GM12878 (cell line): Measurements from ENCODE around the gene NAV3. TPM values are rescaled to one million over a fixed set of nuclear protein-coding genes. Genes with fewer than 3 reads are reported as not detected.
A peak's percentile ranks its signal among the peaks of the same experiment; 100 is the strongest.

Experiments used
- ATAC-seq: fragments of 200-7000 bp; cut with Tn5 transposase; 3 replicates; pipeline ENCODE4 v1.9.1; 2020; ENCODE audit warnings: mild to moderate bottlenecking, moderate library complexity
- BruUV-seq: library from RNA; stranded (reverse); fragments of 400-500 nt; replicated peaks from 2 replicates; lab custom pipeline; 2021; lab: Mats Ljungman, UMichigan
- CTCF ChIA-PET: fragments of 300-600 bp; sonication (Branson Sonifier 250); formaldehyde crosslinking; extraction: SDS; loops from one replicate; lab custom pipeline; 2021; ENCODE audit warnings: inconsistent platforms; lab: Yijun Ruan, JAX
- POLR2A ChIA-PET: fragments of 350-600 bp; formaldehyde crosslinking; extraction: SDS; loops from one replicate; lab custom pipeline; 2021; ENCODE audit warnings: inconsistent platforms; lab: Charles Lee
- RAD21 ChIA-PET: fragments of 300-600 bp; sonication (Branson Sonifier 250); formaldehyde crosslinking; loops from one replicate; lab custom pipeline; 2023; ENCODE audit warnings: antibody characterized with exemption; ENCODE audit not compliant: unreplicated experiment; lab: Charles Lee
- SMC1A ChIA-PET: fragments of 300-600 bp; sonication (Branson Sonifier 250); formaldehyde crosslinking; loops from one replicate; lab custom pipeline; 2023; ENCODE audit not compliant: unreplicated experiment, uncharacterized antibody; lab: Charles Lee
- DNase-seq: peaks from one replicate; pipeline ENCODE4 v3.0.0-alpha.2; 2011; ENCODE audit warnings: low read depth, low spot score
- FAIRE-seq: peaks from 3 replicates; lab custom pipeline; 2011; peaks lifted over from hg19 to GRCh38; lab: Jason Lieb, UNC
- H2AFZ ChIP-seq: 2 replicates; pipeline ENCODE4 v1.6.0; 2011; ENCODE audit warnings: low read depth, low read length, control low read depth; ENCODE audit not compliant: control insufficient read depth
- H3K27ac ChIP-seq: 2 replicates; pipeline ENCODE4 v1.5.1; 2011; ENCODE audit warnings: control low read depth; ENCODE audit not compliant: control insufficient read depth, insufficient read depth
- H3K27me3 ChIP-seq, 2 experiments: replicated peaks in 1 of 2; 2 replicates each; pipeline versions ENCODE4 v1.6.0 to v1.6.1; 2011; ENCODE audit warnings: low read length in 1 of 2; ENCODE audit not compliant: control insufficient read depth in 2 of 2, insufficient read depth in 2 of 2
- H3K36me3 ChIP-seq, 2 experiments: 2 replicates each; pipeline ENCODE4 v1.5.1; 2011; ENCODE audit warnings: low read length in 1 of 2; ENCODE audit not compliant: control insufficient read depth in 2 of 2, insufficient read depth in 2 of 2
- H3K4me1 ChIP-seq: 2 replicates; pipeline ENCODE4 v1.6.1; 2011; ENCODE audit warnings: mild to moderate bottlenecking, low read length, moderate library complexity, mixed read lengths; ENCODE audit not compliant: control insufficient read depth, insufficient read depth
- H3K4me2 ChIP-seq: 2 replicates; pipeline ENCODE4 v1.6.0; 2011; ENCODE audit warnings: control low read depth; ENCODE audit not compliant: control insufficient read depth, insufficient read depth
- H3K4me3 ChIP-seq: fragments of 200-600 bp; sonication (generic); 2 replicates; pipeline ENCODE4 v1.5.1; 2016
- H3K79me2 ChIP-seq: 2 replicates; pipeline ENCODE4 v1.6.0; 2011; ENCODE audit warnings: low read length; ENCODE audit not compliant: control insufficient read depth, insufficient read depth
- H3K9ac ChIP-seq: 2 replicates; pipeline ENCODE4 v1.8.0; 2011; ENCODE audit warnings: low read length, control low read depth, mixed read lengths; ENCODE audit not compliant: control insufficient read depth, insufficient read depth
- H3K9me3 ChIP-seq: replicated peaks from 3 replicates; pipeline ENCODE4 v1.5.1; 2011; ENCODE audit warnings: mild to moderate bottlenecking, low read length; ENCODE audit not compliant: control insufficient read depth, insufficient read depth
- H4K20me1 ChIP-seq: 2 replicates; pipeline ENCODE4 v1.6.0; 2011; ENCODE audit not compliant: control insufficient read depth, insufficient read depth
- BACH1 ChIP-seq: fragments of 450-650 bp; IDR thresholded peaks from 2 replicates; pipeline ENCODE4 v1.6.1; 2017; ENCODE audit warnings: mild to moderate bottlenecking, borderline replicate concordance
- CREM ChIP-seq: IDR thresholded peaks from 2 replicates; pipeline ENCODE4 v1.6.1; 2014; ENCODE audit warnings: antibody characterized with exemption, low read depth
- EP300 ChIP-seq, 2 experiments: fragments of 150-350 bp in 1 of 2; IDR thresholded peaks; 2 replicates each; pipeline ENCODE4 v1.6.1; 2011 to 2012; ENCODE audit warnings: low read depth in 2 of 2, low read length in 2 of 2, borderline replicate concordance in 1 of 2, improper control_type of control experiment in 1 of 2, inconsistent platforms in 1 of 2; ENCODE audit not compliant: control insufficient read depth in 1 of 2
- FOS ChIP-seq: IDR thresholded peaks from 3 replicates; pipeline ENCODE4 v1.6.1; 2011; ENCODE audit warnings: borderline replicate concordance; ENCODE audit not compliant: insufficient read length; ENCODE audit errors: extremely low read depth
- HDGF ChIP-seq: fragments of 450-650 bp; IDR thresholded peaks from 2 replicates; pipeline ENCODE4 v1.6.1; 2016; ENCODE audit warnings: antibody characterized with exemption
- IRF4 ChIP-seq: IDR thresholded peaks from 2 replicates; pipeline ENCODE4 v1.6.1; 2011; ENCODE audit warnings: low read depth, low read length
- KLF5 ChIP-seq: fragments of 450-650 bp; IDR thresholded peaks from 2 replicates; pipeline ENCODE4 v1.6.1; 2014; ENCODE audit warnings: mild to moderate bottlenecking; ENCODE audit not compliant: partially characterized antibody
- LARP7 ChIP-seq: fragments of 450-650 bp; IDR thresholded peaks from 2 replicates; pipeline ENCODE4 v1.6.1; 2017; ENCODE audit warnings: mild to moderate bottlenecking
- MTA2 ChIP-seq: fragments of 450-650 bp; IDR thresholded peaks from 2 replicates; pipeline ENCODE4 v1.6.1; 2016; ENCODE audit warnings: low read depth, mild to moderate bottlenecking, moderate library complexity
- NR2C1 ChIP-seq: fragments of 450-650 bp; IDR thresholded peaks from 2 replicates; pipeline ENCODE4 v1.6.1; 2017; ENCODE audit warnings: antibody characterized with exemption, mild to moderate bottlenecking, moderate library complexity
- RAD51 ChIP-seq: fragments of 450-650 bp; IDR thresholded peaks from 2 replicates; pipeline ENCODE4 v1.6.1; 2016; ENCODE audit warnings: moderate library complexity, mild to moderate bottlenecking, inconsistent platforms
- SIN3A ChIP-seq: IDR thresholded peaks from 2 replicates; pipeline ENCODE4 v1.6.1; 2012; ENCODE audit warnings: low read depth, low read length, improper control_type of control experiment
- SP1 ChIP-seq: IDR thresholded peaks from one replicate; pipeline ENCODE4 v1.6.1; 2011; ENCODE audit warnings: low read depth, low read length
- SRF ChIP-seq, 2 experiments: IDR thresholded peaks; 2 replicates each; pipeline ENCODE4 v1.6.1; 2011; ENCODE audit warnings: low read depth in 2 of 2, low read length in 2 of 2, mild to moderate bottlenecking in 1 of 2, moderate library complexity in 1 of 2
- ZBED1 ChIP-seq: IDR thresholded peaks from 2 replicates; pipeline ENCODE4 v1.6.1; 2016; ENCODE audit warnings: borderline replicate concordance
- ZNF207 ChIP-seq: fragments of 450-650 bp; IDR thresholded peaks from 2 replicates; pipeline ENCODE4 v1.6.1; 2014; ENCODE audit warnings: antibody characterized with exemption, mild to moderate bottlenecking, borderline replicate concordance
- WGBS: methylation state at CpG from one replicate; pipeline ENCODE4 v1.1.6; 2016; ENCODE audit warnings: low lambda C conversion rate; ENCODE audit not compliant: insufficient replicate concordance, insufficient coverage; ENCODE audit errors: missing lambda C conversion rate; 5-methylcytosine and 5-hydroxymethylcytosine counted together
- in situ Hi-C: fragments of 300-500 bp; cut with MboI; formaldehyde crosslinking; loops from 9 replicates; pipeline ENCODE4 v1.14.3; 2018; ENCODE audit warnings: mixed read lengths
- intact Hi-C: fragments of 100-400 bp; cut with micrococcal nuclease; formaldehyde crosslinking; loops from one replicate; pipeline ENCODE4 v1.14.2; 2022; ENCODE audit not compliant: unreplicated experiment
- polyA plus RNA-seq, 11 experiments: library from polyadenylated mRNA; depleted of rRNA in 4 of 11; unstranded in 6 of 11; stranded (reverse) in 5 of 11; fragments of >200 nt; fragmentation: Nextera tagmentation in 4 of 11; fragmentation: Illumina TruSeq in 1 of 11; extraction: Ambion mirVana in 4 of 11; extraction: Trizol in 1 of 11; gene quantifications; 1 replicate in 1 of 11; 2 replicates in 10 of 11; pipeline versions ENCODE4 v1.2.1 to v1.2.3, GENCODE V29; 2011 to 2016; ENCODE audit warnings: inconsistent platforms in 2 of 11, missing spikeins in 2 of 11, low read depth in 1 of 11
- total RNA-seq, 4 experiments: library from RNA; depleted of rRNA in 3 of 4; stranded (reverse); fragments of >200 nt in 3 of 4; fragmentation: Illumina TruSeq in 1 of 4; extraction: Trizol in 1 of 4; gene quantifications; 2 replicates each; pipeline versions ENCODE4 v1.2.1 to v1.2.3, GENCODE V29; 2013 to 2021
- TF ChIP-seq, protein P1 (sequence below): fragments of 450-650 bp; IDR thresholded peaks from 2 replicates; pipeline ENCODE4 v1.6.1; 2016; ENCODE audit warnings: mild to moderate bottlenecking

NAV3 gene
- total and polyA plus RNA-seq, 10 of the 15 experiments (the other 5 are each of a cell fraction or from before 2014, with no cell fraction given): 0.05 to 0.51 (median 0.22) TPM; not detected in 1

DNA sequence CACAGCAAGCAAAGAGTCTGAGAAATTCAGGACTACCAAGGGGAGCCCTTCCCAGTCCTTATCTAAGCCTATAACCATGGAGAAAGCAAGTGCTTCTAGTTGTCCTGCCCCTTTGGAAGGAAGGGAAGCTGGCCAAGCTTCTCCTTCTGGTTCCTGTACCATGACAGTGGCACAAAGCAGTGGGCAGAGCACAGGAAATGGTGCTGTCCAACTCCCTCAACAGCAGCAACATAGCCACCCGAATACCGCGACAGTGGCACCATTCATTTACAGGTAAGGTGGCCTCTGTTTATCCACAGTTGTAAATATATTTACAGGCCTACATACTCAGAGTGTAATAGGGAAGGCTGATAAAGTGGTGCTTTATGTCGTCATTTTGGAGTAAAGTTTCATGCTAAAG lies 176.5 kb downstream of the NAV3 start (continued):
- TF ChIP-seq NR2C1 (no peak), ZNF207 (no peak)

DNA sequence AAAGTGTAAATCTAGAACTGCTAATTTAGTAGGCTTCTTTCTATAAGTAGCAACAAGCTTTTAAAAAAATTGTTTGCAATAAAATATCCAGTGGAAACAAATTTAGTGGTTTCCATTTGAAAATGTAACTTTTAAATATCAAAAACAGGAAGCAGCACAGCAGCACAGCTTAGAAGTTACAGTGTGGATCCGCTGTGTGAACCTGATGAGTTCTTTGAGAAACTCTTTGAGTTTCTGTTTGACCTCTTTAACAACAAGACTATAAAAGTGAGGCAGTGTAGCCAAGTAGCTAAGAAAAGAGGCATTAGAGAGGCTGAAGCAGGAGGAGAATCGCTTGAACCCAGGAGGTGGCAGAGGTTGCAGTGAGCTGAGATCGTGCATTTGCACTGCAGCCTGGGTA lies 178.3 kb downstream of the NAV3 start:
- H3K27me3 ChIP-seq: no peaks in the 10 kb centered on the region
- intact Hi-C loops: loop anchor here (10.0 kb wide), 1 partner anchor 1366 kb away; no protein-coding TSS in a partner anchor
- 0 out of 3 replicates have a peak, but pooled peaks have one; percentile 36 for ATAC-seq
- no peak for DNase-seq
- no peak overlapping the region for H3K27ac ChIP-seq
- ChIA-PET CTCF (interaction anchor here (0.7 to 1.2 kb wide), 2 partner anchors 16 to 99 kb away, joined by 4 read pairs; no protein-coding TSS in a partner anchor), RAD21 (no interaction called here), SMC1A (interaction anchor here (0.7 kb wide), 1 partner anchor 123 kb away, joined by 3 read pairs; no protein-coding TSS in a partner anchor), POLR2A (interaction anchor here (0.7 kb wide), 1 partner anchor 234 kb away, joined by 4 read pairs; no protein-coding TSS in a partner anchor)
- no peaks in the 10 kb centered on the region for H3K36me3 ChIP-seq
- no TSS peak for BruUV-seq
- in situ Hi-C loops: no loop called here
- no peaks in the 10 kb centered on the region for H3K79me2 ChIP-seq
- no peaks in the 10 kb centered on the region for H3K4me1 ChIP-seq
- H3K9ac ChIP-seq: no peak overlapping the region
- no peaks in the 10 kb centered on the region for H4K20me1 ChIP-seq
- WGBS: 1% methylated on average over 3 of the region's 3 CpGs
- no peak overlapping the region for H3K4me2 ChIP-seq
- FAIRE-seq: no peak
- TF ChIP-seq SIN3A (no peak), IRF4 (no peak), EP300 (IDR thresholded peaks at IDR 0.05; ENCODE audit: borderline replicate concordance in 1 of 2, control insufficient read depth in 1 of 2, low read depth in 2 of 2, low read length in 2 of 2) (no peak), BACH1 (no peak), ZBED1 (no peak), SRF (IDR thresholded peaks at IDR 0.05; ENCODE audit: low read depth in 2 of 2, low read length in 2 of 2) (no peak), RAD51 (no peak), KLF5 (no peak), SP1 (no peak), HDGF (no peak), MTA2 (no peak), LARP7 (no peak), FOS (no peak), CREM (no peak)
- TF ChIP-seq, protein P1, sequence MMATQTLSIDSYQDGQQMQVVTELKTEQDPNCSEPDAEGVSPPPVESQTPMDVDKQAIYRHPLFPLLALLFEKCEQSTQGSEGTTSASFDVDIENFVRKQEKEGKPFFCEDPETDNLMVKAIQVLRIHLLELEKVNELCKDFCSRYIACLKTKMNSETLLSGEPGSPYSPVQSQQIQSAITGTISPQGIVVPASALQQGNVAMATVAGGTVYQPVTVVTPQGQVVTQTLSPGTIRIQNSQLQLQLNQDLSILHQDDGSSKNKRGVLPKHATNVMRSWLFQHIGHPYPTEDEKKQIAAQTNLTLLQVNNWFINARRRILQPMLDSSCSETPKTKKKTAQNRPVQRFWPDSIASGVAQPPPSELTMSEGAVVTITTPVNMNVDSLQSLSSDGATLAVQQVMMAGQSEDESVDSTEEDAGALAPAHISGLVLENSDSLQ: no peak
- no peak overlapping the region for H3K4me3 ChIP-seq
- H3K9me3 ChIP-seq: no peaks in the 10 kb centered on the region
- H2AFZ ChIP-seq: no peak overlapping the region
